IMR-90 (cell line): ENCODE data around the gene TPP2. TPM values are rescaled to one million over a fixed set of nuclear protein-coding genes. Genes with fewer than 3 reads are reported as not detected.

Experiments
- ATAC-seq: fragments of 200-7000 bp; cut with Tn5 transposase; 2 replicates; pipeline ENCODE4 v1.9.1; 2020; ENCODE audit warnings: low read depth, mild to moderate bottlenecking, moderate library complexity
- BruUV-seq: library from RNA; stranded (reverse); fragments of 400-500 nt; replicated peaks from 2 replicates; lab custom pipeline; 2021; lab: Mats Ljungman, UMichigan
- CTCF ChIA-PET: fragments of 300-600 bp; formaldehyde crosslinking; extraction: SDS; loops from one replicate; lab custom pipeline; 2021; ENCODE audit warnings: antibody characterized with exemption; lab: Yijun Ruan, JAX
- POLR2A ChIA-PET: fragments of 300-600 bp; sonication (Branson Sonifier 250); formaldehyde crosslinking; loops from one replicate; lab custom pipeline; 2022; ENCODE audit warnings: antibody characterized with exemption; ENCODE audit not compliant: unreplicated experiment; lab: Charles Lee
- DNase-seq: peaks from one replicate; pipeline ENCODE4 v3.0.0; 2013
- H2AFZ ChIP-seq: replicated peaks from 2 replicates; pipeline ENCODE3; 2013; ENCODE audit warnings: low read length, mild to moderate bottlenecking; ENCODE audit not compliant: poor library complexity
- H2AK5ac ChIP-seq: 2 replicates; pipeline ENCODE4 v1.6.1; 2013; ENCODE audit warnings: low read depth, low read length, inconsistent platforms
- H2AK9ac ChIP-seq: replicated peaks from 2 replicates; pipeline ENCODE3; 2013; ENCODE audit warnings: mild to moderate bottlenecking, low read depth, low read length, moderate library complexity; ENCODE audit not compliant: poor library complexity
- H2BK120ac ChIP-seq: 2 replicates; pipeline ENCODE4 v1.6.1; 2013; ENCODE audit warnings: low read depth, low read length, inconsistent platforms
- H2BK15ac ChIP-seq: 3 replicates; pipeline ENCODE4 v1.6.1; 2013; ENCODE audit warnings: low read depth, low read length, inconsistent platforms
- H2BK20ac ChIP-seq: 2 replicates; pipeline ENCODE4 v1.6.1; 2013; ENCODE audit warnings: low read depth, mild to moderate bottlenecking, inconsistent platforms, low read length, moderate library complexity
- H2BK5ac ChIP-seq: 2 replicates; pipeline ENCODE4 v1.6.1; 2013; ENCODE audit warnings: mild to moderate bottlenecking, low read depth, low read length, inconsistent platforms; ENCODE audit not compliant: poor library complexity, severe bottlenecking
- H3K14ac ChIP-seq: replicated peaks from 2 replicates; pipeline ENCODE4 v1.6.1; 2013; ENCODE audit warnings: low read depth, low read length, inconsistent platforms
- H3K18ac ChIP-seq: 2 replicates; pipeline ENCODE4 v1.6.1; 2013; ENCODE audit warnings: low read depth, low read length, control low read depth
- H3K23ac ChIP-seq: 2 replicates; pipeline ENCODE4 v1.6.1; 2013; ENCODE audit warnings: low read depth, low read length, inconsistent platforms
- H3K27ac ChIP-seq: 2 replicates; pipeline ENCODE4 v1.5.1; 2013; ENCODE audit warnings: mild to moderate bottlenecking, control low read depth, low read length; ENCODE audit not compliant: insufficient read depth
- H3K27me3 ChIP-seq: 2 replicates; pipeline ENCODE4 v1.6.1; 2013; ENCODE audit warnings: low read length; ENCODE audit not compliant: control insufficient read depth, insufficient read depth
- H3K36me3 ChIP-seq: 2 replicates; pipeline ENCODE4 v1.6.1; 2013; ENCODE audit warnings: low read length, mixed read lengths; ENCODE audit not compliant: control insufficient read depth, insufficient read depth
- H3K4ac ChIP-seq: 2 replicates; pipeline ENCODE4 v1.6.1; 2013; ENCODE audit warnings: low read depth, low read length, inconsistent platforms
- H3K4me1 ChIP-seq: 2 replicates; pipeline ENCODE4 v1.6.1; 2013; ENCODE audit warnings: low read length, mixed read lengths; ENCODE audit not compliant: control insufficient read depth, insufficient read depth
- H3K4me2 ChIP-seq: 2 replicates; pipeline ENCODE4 v1.6.1; 2013; ENCODE audit warnings: low read depth, mild to moderate bottlenecking, control low read depth, low read length, moderate library complexity
- H3K4me3 ChIP-seq: 2 replicates; pipeline ENCODE4 v1.5.1; 2013; ENCODE audit warnings: low read depth, mild to moderate bottlenecking, control low read depth, low read length, moderate library complexity; ENCODE audit not compliant: insufficient read depth
- H3K56ac ChIP-seq: 2 replicates; pipeline ENCODE4 v1.6.1; 2013; ENCODE audit warnings: low read length, inconsistent platforms; ENCODE audit not compliant: insufficient read depth; ENCODE audit errors: extremely low read depth
- H3K79me1 ChIP-seq, 2 experiments: 2 replicates each; pipeline ENCODE4 v1.6.1; 2013; ENCODE audit warnings: low read length in 2 of 2, inconsistent platforms in 1 of 2, low read depth in 1 of 2
- H3K9ac ChIP-seq: 2 replicates; pipeline ENCODE4 v1.6.1; 2013; ENCODE audit warnings: low read depth, low read length, control low read depth
- H3K9me1 ChIP-seq: 2 replicates; pipeline ENCODE4 v1.6.1; 2013; ENCODE audit warnings: low read length, inconsistent platforms; ENCODE audit not compliant: insufficient read depth
- H3K9me3 ChIP-seq: 2 replicates; pipeline ENCODE4 v1.6.1; 2013; ENCODE audit warnings: low read length; ENCODE audit not compliant: control insufficient read depth, insufficient read depth
- H4K20me1 ChIP-seq: 2 replicates; pipeline ENCODE4 v1.6.1; 2013; ENCODE audit warnings: low read length, inconsistent platforms; ENCODE audit not compliant: insufficient read depth
- H4K5ac ChIP-seq: 2 replicates; pipeline ENCODE4 v1.6.1; 2013; ENCODE audit warnings: mild to moderate bottlenecking, low read depth, low read length, control low read depth
- H4K8ac ChIP-seq, 2 experiments: 2 replicates each; pipeline ENCODE4 v1.6.1; 2013; ENCODE audit warnings: low read depth in 2 of 2, low read length in 2 of 2, control low read depth in 1 of 2, inconsistent platforms in 1 of 2
- H4K91ac ChIP-seq: 2 replicates; pipeline ENCODE4 v1.6.1; 2013; ENCODE audit warnings: low read depth, low read length, inconsistent platforms; ENCODE audit not compliant: insufficient read depth
- FOS ChIP-seq: fragments of 150-350 bp; IDR thresholded peaks from 2 replicates; pipeline ENCODE4 v1.6.1; 2016; ENCODE audit warnings: low read depth, low read length
- MAFK ChIP-seq: IDR thresholded peaks from 2 replicates; pipeline ENCODE4 v1.6.1; 2012; ENCODE audit warnings: low read depth, low read length, improper control_type of control experiment
- MAZ ChIP-seq: IDR thresholded peaks from 2 replicates; pipeline ENCODE4 v1.6.1; 2012; ENCODE audit warnings: low read depth, mild to moderate bottlenecking, low read length, improper control_type of control experiment, moderate library complexity, borderline replicate concordance
- MXI1 ChIP-seq: IDR thresholded peaks from 2 replicates; pipeline ENCODE4 v1.6.1; 2012; ENCODE audit warnings: low read depth, mild to moderate bottlenecking, low read length, moderate library complexity, borderline replicate concordance
- NFE2L2 ChIP-seq: fragments of 150-350 bp; IDR thresholded peaks from 2 replicates; pipeline ENCODE4 v1.6.1; 2016; ENCODE audit warnings: low read depth, mild to moderate bottlenecking, low read length
- POLR2A ChIP-seq: IDR thresholded peaks from 2 replicates; pipeline ENCODE4 v1.6.1; 2012; ENCODE audit warnings: mild to moderate bottlenecking, low read depth, low read length
- RCOR1 ChIP-seq: IDR thresholded peaks from 2 replicates; pipeline ENCODE4 v1.6.1; 2012; ENCODE audit warnings: mild to moderate bottlenecking, low read length, improper control_type of control experiment; ENCODE audit not compliant: insufficient replicate concordance
- SMC3 ChIP-seq: fragments of 150-350 bp; IDR thresholded peaks from 2 replicates; pipeline ENCODE4 v1.6.1; 2016; ENCODE audit warnings: low read depth, mild to moderate bottlenecking, antibody characterized with exemption, low read length, moderate library complexity
- WGBS, 2 experiments: methylation state at CpG; one replicate each; pipeline versions ENCODE4 v1.1.5 to v1.1.7; 2013; ENCODE audit warnings: missing lambda C conversion rate in 2 of 2; ENCODE audit not compliant: insufficient read length in 1 of 2; ENCODE audit errors: extremely low coverage in 2 of 2; 5-methylcytosine and 5-hydroxymethylcytosine counted together
- dilution Hi-C: fragments of 300-500 bp; cut with HindIII; formaldehyde crosslinking; loops from one replicate; pipeline ENCODE4 v1.14.3; 2018; ENCODE audit warnings: low sequenced_read_pairs; ENCODE audit not compliant: unreplicated experiment
- in situ Hi-C: fragments of 300-500 bp; cut with MboI; formaldehyde crosslinking; loops from 3 replicates; pipeline ENCODE4 v1.14.3; 2019; ENCODE audit warnings: low sequenced_read_pairs, inconsistent platforms, mixed read lengths
- intact Hi-C: fragments of 100-400 bp; cut with micrococcal nuclease; formaldehyde crosslinking; loops from 2 replicates; pipeline ENCODE4 v1.10.0; 2022
- polyA plus RNA-seq, 3 experiments: library from polyadenylated mRNA; depleted of rRNA; stranded (reverse); fragments of >200 nt; gene quantifications; 2 replicates each; pipeline ENCODE4 v1.2.3, GENCODE V29; 2012; ENCODE audit warnings: low replicate concordance in 1 of 3
- total RNA-seq: library from RNA; depleted of rRNA; stranded (reverse); fragments of >200 nt; gene quantifications from 2 replicates; pipeline ENCODE4 v1.2.3, GENCODE V29; 2012
- TF ChIP-seq, protein P1 (sequence below): fragments of 150-350 bp; IDR thresholded peaks from 2 replicates; pipeline ENCODE4 v1.6.1; 2017; ENCODE audit warnings: mild to moderate bottlenecking, antibody characterized with exemption, low read length, low read depth

The TPP2 gene
- total and polyA plus RNA-seq, 2 of the 4 experiments (the other 2 are of a cell fraction) = 27.6 to 52.9 TPM

DNA sequence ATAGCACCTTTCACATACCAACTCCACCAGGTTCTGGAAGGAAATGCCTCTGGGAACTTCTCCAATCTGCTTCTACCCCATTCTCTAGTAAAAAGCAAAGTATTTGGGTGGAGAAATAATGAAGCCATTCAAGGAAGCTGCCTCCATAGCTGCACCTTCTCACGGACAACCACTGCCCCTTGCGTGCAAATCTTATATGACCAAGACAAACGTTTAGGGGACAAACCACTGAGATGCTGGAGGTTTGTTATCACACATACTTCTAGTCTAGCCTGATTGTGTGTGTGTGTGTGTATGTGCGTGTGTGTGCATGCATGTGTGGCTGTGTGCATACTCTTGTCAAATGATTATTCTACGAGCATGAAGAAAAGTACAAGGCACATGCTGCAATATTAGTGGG is 104.5 kb downstream of the TPP2 start:
- CTCF ChIA-PET = no interaction called here
- in situ Hi-C loops = no loop called here

More for the DNA sequence above, 104.5 kb downstream of the TPP2 start:
- DNase-seq (no peak), ATAC-seq (no peak)
- H3K27ac ChIP-seq = no peak overlapping the region
- H4K91ac ChIP-seq = no peak overlapping the region
- H3K4me2 ChIP-seq = no peak overlapping the region
- no peak overlapping the region for H2BK5ac ChIP-seq
- no peak overlapping the region for H2BK120ac ChIP-seq
- peaks cover 28% of the 10 kb centered on the region for H3K27me3 ChIP-seq
- H4K20me1 ChIP-seq = no peaks in the 10 kb centered on the region
- no peak overlapping the region for H2AK5ac ChIP-seq
- no peak overlapping the region for H2BK20ac ChIP-seq
- dilution Hi-C loops = no loop called here
- H3K79me1 ChIP-seq = no peaks in the 10 kb centered on the region
- no CpG with 5 or more reads among the region's 5 CpGs for WGBS, 2 experiments
- peaks cover 10% of the 10 kb centered on the region for H3K9me3 ChIP-seq
- no peak overlapping the region for H3K23ac ChIP-seq
- no peaks in the 10 kb centered on the region for H3K36me3 ChIP-seq
- H4K8ac ChIP-seq = no peak overlapping the region
- BruUV-seq = no TSS peak
- intact Hi-C loops = no loop called here
- H3K9me1 ChIP-seq = no peaks in the 10 kb centered on the region
- no peaks in the 10 kb centered on the region for H3K4me1 ChIP-seq
- H3K4me3 ChIP-seq = no peak overlapping the region
- peak overlapping the region; percentile 37 for H2AFZ ChIP-seq
- no peak overlapping the region for H3K18ac ChIP-seq
- TF ChIP-seq SMC3 (no peak), NFE2L2 (no peak), RCOR1 (no peak), MXI1 (no peak), FOS (no peak), POLR2A (no peak), MAFK (no peak), MAZ (no peak)
- TF ChIP-seq, protein P1, sequence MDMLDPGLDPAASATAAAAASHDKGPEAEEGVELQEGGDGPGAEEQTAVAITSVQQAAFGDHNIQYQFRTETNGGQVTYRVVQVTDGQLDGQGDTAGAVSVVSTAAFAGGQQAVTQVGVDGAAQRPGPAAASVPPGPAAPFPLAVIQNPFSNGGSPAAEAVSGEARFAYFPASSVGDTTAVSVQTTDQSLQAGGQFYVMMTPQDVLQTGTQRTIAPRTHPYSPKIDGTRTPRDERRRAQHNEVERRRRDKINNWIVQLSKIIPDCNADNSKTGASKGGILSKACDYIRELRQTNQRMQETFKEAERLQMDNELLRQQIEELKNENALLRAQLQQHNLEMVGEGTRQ = no peak
- no peak overlapping the region for H2BK15ac ChIP-seq
- no peak overlapping the region for H3K9ac ChIP-seq
- H3K56ac ChIP-seq = no peak overlapping the region
- H3K14ac ChIP-seq = no peak overlapping the region
- no peak overlapping the region for H2AK9ac ChIP-seq
- no peak overlapping the region for H3K4ac ChIP-seq
- no peak overlapping the region for H4K5ac ChIP-seq
- POLR2A ChIA-PET = no interaction called here
